Endothelial cell of coronary artery (primary cell): Measurements from ENCODE around the gene GTF2H3. TPM values are rescaled to one million over a fixed set of nuclear protein-coding genes. Genes with fewer than 3 reads are reported as not detected.

Experiments
- total RNA-seq: library from RNA; depleted of rRNA; stranded (reverse); fragments of >200 nt; gene quantifications from 2 replicates; pipeline ENCODE4 v1.2.3, GENCODE V29; 2014

Gene GTF2H3
- total RNA-seq, result 19.9 and 23.4 TPM in 2 replicates

GRCh38 chr12:123633379-123634141 lies at the start of gene GTF2H3, which contains the start of gene EIF2B1:
GTF2H3 (plus strand) TSS chr12:123633829; CDS start chr12:123633860, 31 bp downstream.
EIF2B1 (minus strand) TSS chr12:123633686; CDS start chr12:123633557, 129 bp downstream.

GRCh38 chr12:123601602-123602489 lies 31.8 kb upstream of the GTF2H3 start, which contains the start of gene DDX55:
DDX55 (plus strand) TSS chr12:123602099; CDS start chr12:123602149, 50 bp downstream.

DNA sequence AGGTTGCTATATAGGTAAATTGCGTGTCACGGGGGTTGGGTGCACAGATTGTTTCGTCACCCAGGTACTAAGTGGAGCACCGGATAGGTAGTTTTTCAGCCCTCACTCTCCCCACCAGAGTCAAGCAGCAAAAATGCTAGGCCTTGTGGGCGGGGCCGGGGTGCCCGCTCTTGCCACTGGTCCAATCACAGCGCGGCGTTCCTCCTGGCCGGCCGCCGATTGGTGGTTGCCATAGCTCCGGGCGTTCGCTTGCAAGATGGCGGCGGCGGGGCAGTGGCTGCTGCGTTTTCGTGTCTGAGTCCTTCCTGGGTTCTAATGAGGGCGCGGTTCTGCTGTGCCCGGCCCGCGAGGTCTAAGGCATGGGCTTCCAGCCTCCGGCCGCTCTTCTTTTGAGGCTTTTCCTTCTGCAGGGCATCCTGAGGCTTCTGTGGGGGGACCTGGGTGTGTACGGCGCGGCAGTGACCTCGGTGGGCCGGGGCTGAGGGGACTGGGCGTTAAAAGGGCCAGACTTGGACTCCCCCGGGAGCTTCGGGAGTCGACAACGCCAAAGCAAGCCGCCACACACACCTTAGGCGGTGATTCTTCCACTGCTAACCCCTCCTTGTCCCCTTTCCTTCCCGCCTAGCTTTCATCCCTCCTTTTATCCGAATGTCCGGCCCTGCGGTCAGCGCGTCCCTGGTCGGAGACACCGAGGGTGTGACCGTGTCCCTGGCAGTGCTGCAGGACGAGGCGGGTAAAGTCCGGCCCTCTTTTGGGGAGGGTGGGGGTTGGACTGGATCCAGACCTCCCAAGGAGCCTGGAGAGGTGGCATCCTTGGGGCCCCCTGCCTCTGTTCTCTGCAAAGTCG lies 37.5 kb downstream of the GTF2H3 start, which contains the start of gene TCTN2:
TSS of gene TCTN2 (plus strand) at position 232 of the 847 bp plus-strand sequence. CDS start at position 360, 128 bp downstream.

Other genes starting within 250 kb of the GTF2H3 start
- 38.3 and 38.4 TPM in 2 replicates for gene KMT5A, start 249.7 kb upstream of the GTF2H3 start, total RNA-seq
- 4.6 and 4.9 TPM in 2 replicates for gene RILPL2, start 197.1 kb upstream of the GTF2H3 start, total RNA-seq
- 11.8 and 14.5 TPM in 2 replicates for gene SNRNP35, start 175.7 kb upstream of the GTF2H3 start, total RNA-seq
- 9.7 and 13.1 TPM in 2 replicates for gene RILPL1, start 100.1 kb upstream of the GTF2H3 start, total RNA-seq
- 373 and 377 TPM in 2 replicates for gene TMED2, start 49.3 kb upstream of the GTF2H3 start, total RNA-seq
- gene DDX55, start 31.7 kb upstream of the GTF2H3 start, total RNA-seq, result 14.9 and 15.6 TPM in 2 replicates
- 31.5 and 33.1 TPM in 2 replicates for gene EIF2B1, start 143 bp upstream of the GTF2H3 start, total RNA-seq
- 8.5 and 9.9 TPM in 2 replicates for gene TCTN2, start 37.3 kb downstream of the GTF2H3 start, total RNA-seq
- gene ATP6V0A2, start 78.5 kb downstream of the GTF2H3 start, total RNA-seq, result 21.8 and 26.0 TPM in 2 replicates
- under 0.01 and 0.09 TPM in 2 replicates for gene DNAH10, start 128.5 kb downstream of the GTF2H3 start, total RNA-seq